Measurements from ENCODE around the gene TP53AIP1.

The TP53AIP1 gene

GRCh38 chr11:128901653-128902514, 40.8 kb downstream of the TP53AIP1 start:
- Histone ChIP-seq H3K4me3 (ENCODE audit: insufficient read length, low read depth) (no peak overlapping the region), H3K4me1 (ENCODE audit: insufficient read depth, insufficient read length) (peaks cover 9% of the 10 kb centered on the region), H3K9me3 (ENCODE audit: insufficient read depth, low read length) (no peaks in the 10 kb centered on the region), H3K36me3 (ENCODE audit: insufficient read depth, insufficient read length, low read length) (peaks cover 10% of the 10 kb centered on the region), H3K27me3 (ENCODE audit: insufficient read depth, insufficient read length) (no peaks in the 10 kb centered on the region), H3K9ac (ENCODE audit: insufficient read length, low read depth) (no peak overlapping the region)
- no peak for DNase-seq (ENCODE audit: low read depth, low spot score)
- TF ChIP-seq ZNF274 (IDR thresholded peaks at IDR 0.05; ENCODE audit: low read depth, low read length): no peak
- TF ChIP-seq YY1 (IDR thresholded peaks at IDR 0.05; ENCODE audit: insufficient read depth, insufficient read length): no peak
- TF ChIP-seq SUZ12 (IDR thresholded peaks at IDR 0.05; ENCODE audit: extremely low read depth, insufficient read depth, insufficient read length): no peak

GRCh38 chr11:128900468-128900867, 42.2 kb downstream of the TP53AIP1 start:
- Histone ChIP-seq H3K9me3 (ENCODE audit: insufficient read depth, low read length) (no peaks in the 10 kb centered on the region), H3K27me3 (ENCODE audit: insufficient read depth, insufficient read length) (no peaks in the 10 kb centered on the region), H3K4me3 (ENCODE audit: insufficient read length, low read depth) (no peak overlapping the region), H3K36me3 (ENCODE audit: insufficient read depth, insufficient read length, low read length) (peaks cover 10% of the 10 kb centered on the region), H3K4me1 (ENCODE audit: insufficient read depth, insufficient read length) (peaks cover 6% of the 10 kb centered on the region), H3K9ac (ENCODE audit: insufficient read length, low read depth) (no peak overlapping the region)
- no peak for DNase-seq (ENCODE audit: low read depth, low spot score)
- no peak for TF ChIP-seq SUZ12 (IDR thresholded peaks at IDR 0.05; ENCODE audit: extremely low read depth, insufficient read depth, insufficient read length)
- no peak for TF ChIP-seq YY1 (IDR thresholded peaks at IDR 0.05; ENCODE audit: insufficient read depth, insufficient read length)
- no peak for TF ChIP-seq ZNF274 (IDR thresholded peaks at IDR 0.05; ENCODE audit: low read depth, low read length)

GRCh38 chr11:128898580-128899344, 43.9 kb downstream of the TP53AIP1 start:
- peaks cover 10% of the 10 kb centered on the region for H3K36me3 ChIP-seq (ENCODE audit: insufficient read depth, insufficient read length, low read length)
- no peaks in the 10 kb centered on the region for H3K4me1 ChIP-seq (ENCODE audit: insufficient read depth, insufficient read length)
- no peaks in the 10 kb centered on the region for H3K9me3 ChIP-seq (ENCODE audit: insufficient read depth, low read length)
- H3K4me3 ChIP-seq (ENCODE audit: insufficient read length, low read depth): no peak overlapping the region
- H3K9ac ChIP-seq (ENCODE audit: insufficient read length, low read depth): no peak overlapping the region
- no peaks in the 10 kb centered on the region for H3K27me3 ChIP-seq (ENCODE audit: insufficient read depth, insufficient read length)
- DNase-seq (ENCODE audit: low read depth, low spot score): no peak
- TF ChIP-seq YY1 (IDR thresholded peaks at IDR 0.05; ENCODE audit: insufficient read depth, insufficient read length) (no peak), SUZ12 (IDR thresholded peaks at IDR 0.05; ENCODE audit: extremely low read depth, insufficient read depth, insufficient read length) (no peak), ZNF274 (IDR thresholded peaks at IDR 0.05; ENCODE audit: low read depth, low read length) (no peak)

GRCh38 chr11:128897826-128898225, 44.8 kb downstream of the TP53AIP1 start:
- no peak overlapping the region for H3K4me3 ChIP-seq (ENCODE audit: insufficient read length, low read depth)
- no peak for DNase-seq (ENCODE audit: low read depth, low spot score)
- peaks cover 10% of the 10 kb centered on the region for H3K36me3 ChIP-seq (ENCODE audit: insufficient read depth, insufficient read length, low read length)
- H3K9ac ChIP-seq (ENCODE audit: insufficient read length, low read depth): no peak overlapping the region
- TF ChIP-seq SUZ12 (IDR thresholded peaks at IDR 0.05; ENCODE audit: extremely low read depth, insufficient read depth, insufficient read length) (no peak), YY1 (IDR thresholded peaks at IDR 0.05; ENCODE audit: insufficient read depth, insufficient read length) (no peak)
- no peaks in the 10 kb centered on the region for H3K4me1 ChIP-seq (ENCODE audit: insufficient read depth, insufficient read length)
- H3K9me3 ChIP-seq (ENCODE audit: insufficient read depth, low read length): no peaks in the 10 kb centered on the region
- H3K27me3 ChIP-seq (ENCODE audit: insufficient read depth, insufficient read length): no peaks in the 10 kb centered on the region

GRCh38 chr11:128896356-128896755, 46.3 kb downstream of the TP53AIP1 start:
- peaks cover 10% of the 10 kb centered on the region for H3K27me3 ChIP-seq (ENCODE audit: insufficient read depth, insufficient read length)
- no peaks in the 10 kb centered on the region for H3K4me1 ChIP-seq (ENCODE audit: insufficient read depth, insufficient read length)
- no peak for TF ChIP-seq SUZ12 (IDR thresholded peaks at IDR 0.05; ENCODE audit: extremely low read depth, insufficient read depth, insufficient read length)
- no peak for TF ChIP-seq ZNF274 (IDR thresholded peaks at IDR 0.05; ENCODE audit: low read depth, low read length)
- no peak for TF ChIP-seq YY1 (IDR thresholded peaks at IDR 0.05; ENCODE audit: insufficient read depth, insufficient read length)
- H3K4me3 ChIP-seq (ENCODE audit: insufficient read length, low read depth): no peak overlapping the region
- peaks cover 4% of the 10 kb centered on the region for H3K36me3 ChIP-seq (ENCODE audit: insufficient read depth, insufficient read length, low read length)
- no peak overlapping the region for H3K9ac ChIP-seq (ENCODE audit: insufficient read length, low read depth)
- no peak for DNase-seq (ENCODE audit: low read depth, low spot score)
- H3K9me3 ChIP-seq (ENCODE audit: insufficient read depth, low read length): no peaks in the 10 kb centered on the region

- H3K4me1 ChIP-seq (ENCODE audit: insufficient read depth, insufficient read length): no peaks in the 10 kb centered on the region
- peaks cover 15% of the 10 kb centered on the region for H3K27me3 ChIP-seq (ENCODE audit: insufficient read depth, insufficient read length)
- no peaks in the 10 kb centered on the region for H3K36me3 ChIP-seq (ENCODE audit: insufficient read depth, insufficient read length, low read length)
- H3K4me3 ChIP-seq (ENCODE audit: insufficient read length, low read depth): no peak overlapping the region
- no peaks in the 10 kb centered on the region for H3K9me3 ChIP-seq (ENCODE audit: insufficient read depth, low read length)
- H3K9ac ChIP-seq (ENCODE audit: insufficient read length, low read depth): no peak overlapping the region
- no peak for TF ChIP-seq ZNF274 (IDR thresholded peaks at IDR 0.05; ENCODE audit: low read depth, low read length)
- TF ChIP-seq SUZ12 (IDR thresholded peaks at IDR 0.05; ENCODE audit: extremely low read depth, insufficient read depth, insufficient read length): no peak
- TF ChIP-seq YY1 (IDR thresholded peaks at IDR 0.05; ENCODE audit: insufficient read depth, insufficient read length): no peak
- no peak for DNase-seq (ENCODE audit: low read depth, low spot score)
These were observed 47.1 kb downstream of the TP53AIP1 start for GRCh38 chr11:128895526-128895925.

GRCh38 chr11:128894685-128895084, 48.0 kb downstream of the TP53AIP1 start:
- Histone ChIP-seq H3K4me3 (ENCODE audit: insufficient read length, low read depth) (no peak overlapping the region), H3K36me3 (ENCODE audit: insufficient read depth, insufficient read length, low read length) (no peaks in the 10 kb centered on the region), H3K9me3 (ENCODE audit: insufficient read depth, low read length) (no peaks in the 10 kb centered on the region), H3K9ac (ENCODE audit: insufficient read length, low read depth) (no peak overlapping the region), H3K4me1 (ENCODE audit: insufficient read depth, insufficient read length) (peaks cover 2% of the 10 kb centered on the region), H3K27me3 (ENCODE audit: insufficient read depth, insufficient read length) (peaks cover 24% of the 10 kb centered on the region)
- no peak for DNase-seq (ENCODE audit: low read depth, low spot score)
- TF ChIP-seq YY1 (IDR thresholded peaks at IDR 0.05; ENCODE audit: insufficient read depth, insufficient read length) (no peak), ZNF274 (IDR thresholded peaks at IDR 0.05; ENCODE audit: low read depth, low read length) (no peak), SUZ12 (IDR thresholded peaks at IDR 0.05; ENCODE audit: extremely low read depth, insufficient read depth, insufficient read length) (no peak)

Measured in NT2/D1 (cell line).